Lower leg skin (tissue), 3 donors: ENCODE results near the gene LHFPL2.

ENCODE experiments used
- CTCF ChIP-seq, 3 donors: fragments of 450-650 bp; IDR thresholded peaks; one replicate each; pipeline ENCODE4 v1.5.1; 2016; ENCODE audit warnings: antibody characterized with exemption in 3 of 3, mild to moderate bottlenecking in 3 of 3, moderate library complexity in 2 of 3
- POLR2A ChIP-seq, 2 donors: fragments of 450-650 bp; IDR thresholded peaks; one replicate each; pipeline ENCODE4 v1.6.1; 2016 to 2017; ENCODE audit warnings: antibody characterized with exemption in 2 of 2, mild to moderate bottlenecking in 1 of 2, moderate library complexity in 1 of 2

- TF ChIP-seq POLR2A (IDR thresholded peaks at IDR 0.05) (no peak), CTCF (IDR thresholded peaks at IDR 0.05) (no peak)
Observed at GRCh38 chr5:78507531-78507930, 141.0 kb downstream of the LHFPL2 start.
